Measurements from ENCODE around the gene RAPGEF2.
"Not testable (repeated sequence)": the region's sequence is repeated elsewhere in the genome, so short reads cannot be mapped to it uniquely, and the experiment has no call there.

Gene RAPGEF2

DNA sequence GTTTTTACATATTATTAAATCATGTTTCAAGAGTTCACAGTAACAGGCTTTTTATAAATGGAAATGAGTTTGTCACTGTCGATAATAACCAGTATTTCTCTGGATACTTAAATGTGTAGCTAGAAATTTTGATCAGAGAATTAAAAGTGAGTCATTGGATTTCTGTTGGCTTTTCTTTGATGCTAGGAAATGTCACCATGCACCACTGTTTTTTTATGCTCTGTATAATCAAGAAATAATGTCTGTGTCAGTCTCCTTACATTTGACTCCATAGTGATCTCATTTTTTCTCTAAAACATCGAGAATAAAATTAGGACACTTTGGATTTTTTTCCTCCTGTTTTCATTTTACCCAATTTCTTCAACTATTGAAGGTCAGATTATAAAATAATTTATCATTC is 234.2 kb downstream of the RAPGEF2 start:
- DNase-seq: no peak

GRCh38 chr4:159341522-159341921 is 238.6 kb downstream of the RAPGEF2 start:
- DNase-seq: no peak

GRCh38 chr4:159342374-159342773 is 239.5 kb downstream of the RAPGEF2 start:
- DNase-seq: no peak

- no peak for DNase-seq
Observed at GRCh38 chr4:159343116-159343515, 240.2 kb downstream of the RAPGEF2 start.

DNA sequence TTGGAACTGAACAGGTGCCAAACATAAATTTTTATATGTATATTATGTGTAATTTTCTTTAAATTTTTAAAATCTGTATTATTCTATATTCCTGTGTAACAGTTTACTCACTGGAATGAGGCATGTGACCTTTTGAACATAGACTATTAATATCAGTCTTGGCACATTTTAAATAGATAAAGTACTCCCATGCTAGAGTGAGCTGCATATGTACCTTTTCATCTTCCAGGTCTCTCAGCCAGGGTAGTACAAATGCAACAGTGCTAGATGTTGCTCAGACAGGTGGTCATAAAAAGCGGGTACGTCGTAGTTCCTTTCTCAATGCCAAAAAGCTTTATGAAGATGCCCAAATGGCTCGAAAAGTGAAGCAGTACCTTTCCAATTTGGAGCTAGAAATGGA is 242.0 kb downstream of the RAPGEF2 start:
- DNase-seq: no peak

DNA sequence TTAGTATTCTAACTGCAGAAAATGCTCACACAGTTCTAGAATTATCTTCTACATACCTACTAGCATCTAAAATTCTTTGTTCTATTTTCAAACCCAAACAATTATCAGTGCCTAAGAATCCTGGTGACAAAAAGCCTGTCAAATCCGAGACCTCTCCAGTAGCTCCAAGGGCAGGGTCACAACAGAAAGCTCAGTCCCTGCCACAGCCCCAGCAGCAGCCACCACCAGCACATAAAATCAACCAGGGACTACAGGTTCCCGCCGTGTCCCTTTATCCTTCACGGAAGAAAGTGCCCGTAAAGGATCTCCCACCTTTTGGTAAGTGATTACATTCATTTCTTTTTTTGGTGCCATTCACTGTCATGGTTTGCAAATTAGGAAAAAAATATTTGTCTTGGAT is 243.8 kb downstream of the RAPGEF2 start:
- DNase-seq: no peak

GRCh38 chr4:159347813-159348212 is 244.9 kb downstream of the RAPGEF2 start:
- DNase-seq: no peak

DNA sequence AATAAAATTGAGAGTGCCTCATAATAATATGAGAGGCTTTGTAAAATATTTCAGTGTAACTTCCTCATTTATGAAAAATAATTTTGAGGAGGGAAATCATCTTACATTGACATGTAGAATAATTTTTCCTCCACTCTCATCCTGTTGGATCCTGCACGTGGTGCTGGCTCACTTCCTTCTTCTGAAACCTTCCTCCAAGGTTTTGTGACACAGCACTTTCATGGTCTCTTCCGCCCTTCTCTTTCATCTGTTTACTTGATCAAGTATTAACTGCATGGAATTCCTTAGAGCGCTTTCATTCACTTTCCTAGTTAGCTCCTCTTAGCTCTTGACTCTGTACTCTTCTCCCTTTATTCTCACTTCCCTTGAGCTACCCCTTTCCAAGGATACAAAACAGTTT is 246.5 kb downstream of the RAPGEF2 start:
- DNase-seq: no peak

DNA sequence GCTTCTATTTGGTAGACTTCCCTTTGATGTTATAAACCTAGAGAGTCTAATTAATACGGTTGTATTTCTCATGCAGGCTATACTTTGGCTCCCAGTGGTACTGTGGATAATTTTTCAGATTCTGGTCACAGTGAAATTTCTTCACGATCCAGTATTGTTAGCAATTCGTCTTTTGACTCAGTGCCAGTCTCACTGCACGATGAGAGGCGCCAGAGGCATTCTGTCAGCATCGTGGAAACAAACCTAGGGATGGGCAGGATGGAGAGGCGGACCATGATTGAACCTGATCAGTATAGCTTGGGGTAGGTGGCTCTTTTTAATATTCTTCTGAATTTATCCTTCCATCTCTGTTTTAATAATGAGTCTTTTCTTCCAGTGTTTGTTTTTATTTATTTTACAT is 249.7 kb downstream of the RAPGEF2 start:
- DNase-seq: no peak

- no peak for DNase-seq
Observed at GRCh38 chr4:159353422-159354116, 250.7 kb downstream of the RAPGEF2 start.

GRCh38 chr4:159355466-159355865 is 252.6 kb downstream of the RAPGEF2 start:
- DNase-seq: no peak

DNA sequence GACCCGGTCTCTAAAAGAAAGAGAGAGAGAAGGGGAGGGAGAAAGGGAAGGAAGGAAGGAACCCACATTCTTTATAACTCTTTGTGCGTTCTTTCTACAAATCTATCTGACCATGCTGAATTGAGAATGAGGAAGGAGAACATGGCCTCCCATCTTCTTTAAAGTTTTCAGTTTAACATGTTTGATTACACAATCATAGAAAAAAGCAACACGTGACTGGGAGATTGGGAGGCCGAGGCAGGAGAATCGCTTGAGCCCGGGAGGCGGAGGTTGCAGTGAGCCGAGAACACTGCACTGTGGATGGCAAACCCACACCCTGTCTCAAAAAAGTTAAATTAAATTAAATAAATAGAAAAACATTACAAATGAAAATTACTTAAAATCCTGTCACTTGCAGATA is 254.5 kb downstream of the RAPGEF2 start:
- DNase-seq: no peak

- DNase-seq: no peak
Observed at GRCh38 chr4:159358226-159358625, 255.3 kb downstream of the RAPGEF2 start.

DNA sequence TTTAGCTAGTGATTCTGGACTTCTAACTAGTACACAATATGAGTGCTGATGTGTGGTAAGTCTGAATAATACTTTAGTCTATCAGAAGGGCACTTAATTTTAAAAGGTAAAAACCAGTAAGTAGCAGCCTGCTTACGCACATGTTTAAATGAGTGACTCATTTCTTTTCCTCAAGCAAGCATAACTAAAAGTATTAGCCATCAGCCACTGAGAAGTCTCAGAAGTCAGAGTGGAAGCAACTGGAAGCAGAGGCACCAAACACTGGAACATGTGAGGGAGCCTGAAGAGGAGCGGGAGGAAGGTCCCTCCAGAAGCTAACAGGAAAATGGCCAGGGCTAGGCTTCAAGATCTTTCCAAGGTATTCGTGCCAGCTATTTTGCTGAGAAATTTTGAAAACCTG is 257.7 kb downstream of the RAPGEF2 start:
- no peak for DNase-seq

GRCh38 chr4:159363361-159363760 is 260.5 kb downstream of the RAPGEF2 start:
- DNase-seq: no peak

- DNase-seq: no peak
Observed at GRCh38 chr4:159366966-159367780, 264.3 kb downstream of the RAPGEF2 start.

DNA sequence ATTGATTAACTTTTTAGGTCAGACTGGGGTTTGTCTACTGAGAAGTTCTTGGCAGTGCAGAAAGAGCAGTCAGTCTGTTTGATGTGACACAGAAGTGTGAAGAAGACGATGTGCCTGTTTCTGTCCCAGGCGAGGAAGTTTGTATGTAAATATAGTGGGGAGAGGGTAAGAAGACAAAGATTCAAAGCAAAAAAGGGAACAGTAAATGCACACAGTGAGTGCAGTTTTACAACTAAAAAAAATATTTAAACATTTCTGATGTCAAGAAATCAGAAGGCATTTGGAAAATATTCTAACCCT is 264.9 kb downstream of the RAPGEF2 start:
- DNase-seq: no peak

GRCh38 chr4:159368320-159368719 is 265.4 kb downstream of the RAPGEF2 start:
- no peak for DNase-seq

DNA sequence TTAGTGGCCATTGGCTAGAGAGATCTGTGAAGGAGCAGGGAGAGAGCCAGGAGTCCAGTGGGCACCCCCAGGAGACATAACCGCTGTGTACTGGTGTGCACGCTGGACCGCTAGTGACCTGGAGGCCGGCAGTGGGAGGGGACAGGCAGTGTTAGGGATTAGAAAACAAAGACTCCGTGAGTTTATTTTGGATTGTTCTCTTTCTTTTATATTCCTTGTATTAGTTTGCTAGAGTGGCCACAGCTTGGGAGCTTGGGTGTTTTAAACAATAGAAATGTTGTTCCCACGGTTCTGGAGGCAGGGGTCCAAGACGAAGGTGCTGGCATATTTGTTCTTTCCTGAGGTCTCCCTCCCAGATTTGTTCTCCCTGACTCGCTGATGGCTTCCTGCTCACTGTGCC is 266.4 kb downstream of the RAPGEF2 start:
- DNase-seq: no peak

GRCh38 chr4:159370286-159370685 is 267.4 kb downstream of the RAPGEF2 start:
- DNase-seq: no peak

DNA sequence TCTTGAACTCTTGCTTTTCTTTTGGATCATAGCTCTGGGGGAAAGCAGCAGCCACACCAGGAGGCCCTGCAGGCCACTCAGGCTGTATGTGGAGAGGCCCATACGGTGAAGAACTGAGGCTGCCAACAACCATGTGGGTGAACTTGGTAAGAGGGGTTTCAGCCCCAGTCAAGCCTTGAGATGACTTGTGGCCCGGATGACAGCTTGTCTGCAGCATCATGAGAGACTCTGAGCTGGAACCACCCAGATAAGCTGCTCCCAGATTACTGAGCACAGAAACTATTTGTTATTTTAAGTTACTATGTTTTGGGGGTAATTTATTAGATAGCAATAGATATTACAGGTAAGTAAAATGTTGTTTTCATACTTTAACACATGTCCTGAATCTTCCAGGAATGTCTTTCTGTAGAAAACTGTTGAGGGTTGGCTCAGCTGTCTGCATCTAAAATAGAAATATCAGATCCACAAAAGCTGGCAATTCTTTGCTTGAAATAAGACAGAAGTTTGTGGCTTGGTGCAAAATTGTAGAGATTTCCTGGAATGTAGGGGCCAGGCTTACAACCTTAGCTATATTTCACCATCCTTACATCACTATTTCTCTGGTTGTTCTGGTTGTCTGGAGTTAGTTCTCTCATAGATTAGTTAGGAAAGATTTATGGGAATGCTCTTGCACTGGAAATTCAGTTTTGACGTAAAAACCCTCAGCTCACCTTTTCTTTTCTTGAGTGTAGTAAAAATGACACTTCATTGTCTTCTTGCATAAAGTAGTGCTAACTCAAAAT is 272.1 kb downstream of the RAPGEF2 start:
- no peak for DNase-seq

DNA sequence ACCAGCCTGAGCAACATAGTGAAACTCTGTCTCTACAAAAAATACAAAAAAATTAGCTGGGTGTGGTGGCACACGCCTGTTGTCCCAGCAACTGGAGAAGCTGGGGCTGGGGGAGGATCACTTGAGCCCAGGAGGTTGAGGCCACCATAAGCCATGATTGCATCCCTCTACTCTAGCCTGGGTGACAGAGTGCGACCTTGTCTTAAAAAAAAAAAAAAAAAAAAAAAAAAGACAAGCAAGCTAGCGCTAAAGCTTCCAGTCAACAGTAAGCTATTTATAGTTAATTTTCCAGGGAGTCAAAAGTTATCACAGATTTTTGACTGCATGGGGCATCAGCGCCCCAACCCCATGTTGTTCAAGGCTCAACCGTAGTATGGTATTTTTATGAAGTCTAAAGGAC is 273.4 kb downstream of the RAPGEF2 start:
- no peak for DNase-seq

DNA sequence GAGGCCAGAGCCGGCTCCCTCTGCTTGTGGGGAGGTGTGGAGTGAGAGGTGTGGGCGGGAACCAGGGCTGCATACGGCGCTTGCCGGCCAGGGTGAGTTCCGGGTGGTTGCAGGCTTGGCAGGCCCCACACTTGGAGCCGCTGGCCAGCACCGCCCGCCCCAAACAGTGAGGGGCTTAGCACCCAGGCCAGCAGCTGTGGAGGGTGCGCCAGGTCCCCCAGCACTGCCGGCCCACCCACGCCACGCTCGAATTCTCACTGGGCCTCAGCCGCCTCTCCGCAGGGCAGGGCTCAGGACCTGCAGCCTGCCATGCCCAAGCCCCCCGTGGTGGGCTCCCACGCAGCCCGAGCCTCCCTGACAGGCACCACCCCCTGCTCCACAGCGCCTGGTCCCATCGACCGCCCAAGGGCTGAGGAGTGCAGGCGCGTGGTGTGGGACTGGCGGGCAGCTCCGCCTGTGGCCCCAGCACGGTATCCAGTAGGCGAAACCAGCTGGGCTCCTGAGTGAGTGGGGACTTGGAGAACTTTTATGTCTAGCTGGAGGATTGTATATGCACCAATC is 275.3 kb downstream of the RAPGEF2 start:
- DNase-seq: no peak

- not testable (repeated sequence) for DNase-seq
Observed at GRCh38 chr4:159379064-159379463, 276.2 kb downstream of the RAPGEF2 start.

Measured in activated T-cell treated with anti-CD3 and anti-CD28 coated beads for 4 hours (primary cell).